Breast epithelium (tissue), 3 donors: ENCODE results near the gene NOX5.

Source experiments
- POLR2A ChIP-seq: fragments of 450-650 bp; IDR thresholded peaks from one replicate; pipeline ENCODE4 v1.6.1; 2016; ENCODE audit warnings: antibody characterized with exemption, mild to moderate bottlenecking, moderate library complexity
- TF ChIP-seq, protein P1 (sequence below), 3 donors: fragments of 450-650 bp; IDR thresholded peaks; one replicate each; pipeline ENCODE4 v1.5.1; 2016 to 2017; ENCODE audit warnings: antibody characterized with exemption in 3 of 3, mild to moderate bottlenecking in 3 of 3, moderate library complexity in 3 of 3

DNA sequence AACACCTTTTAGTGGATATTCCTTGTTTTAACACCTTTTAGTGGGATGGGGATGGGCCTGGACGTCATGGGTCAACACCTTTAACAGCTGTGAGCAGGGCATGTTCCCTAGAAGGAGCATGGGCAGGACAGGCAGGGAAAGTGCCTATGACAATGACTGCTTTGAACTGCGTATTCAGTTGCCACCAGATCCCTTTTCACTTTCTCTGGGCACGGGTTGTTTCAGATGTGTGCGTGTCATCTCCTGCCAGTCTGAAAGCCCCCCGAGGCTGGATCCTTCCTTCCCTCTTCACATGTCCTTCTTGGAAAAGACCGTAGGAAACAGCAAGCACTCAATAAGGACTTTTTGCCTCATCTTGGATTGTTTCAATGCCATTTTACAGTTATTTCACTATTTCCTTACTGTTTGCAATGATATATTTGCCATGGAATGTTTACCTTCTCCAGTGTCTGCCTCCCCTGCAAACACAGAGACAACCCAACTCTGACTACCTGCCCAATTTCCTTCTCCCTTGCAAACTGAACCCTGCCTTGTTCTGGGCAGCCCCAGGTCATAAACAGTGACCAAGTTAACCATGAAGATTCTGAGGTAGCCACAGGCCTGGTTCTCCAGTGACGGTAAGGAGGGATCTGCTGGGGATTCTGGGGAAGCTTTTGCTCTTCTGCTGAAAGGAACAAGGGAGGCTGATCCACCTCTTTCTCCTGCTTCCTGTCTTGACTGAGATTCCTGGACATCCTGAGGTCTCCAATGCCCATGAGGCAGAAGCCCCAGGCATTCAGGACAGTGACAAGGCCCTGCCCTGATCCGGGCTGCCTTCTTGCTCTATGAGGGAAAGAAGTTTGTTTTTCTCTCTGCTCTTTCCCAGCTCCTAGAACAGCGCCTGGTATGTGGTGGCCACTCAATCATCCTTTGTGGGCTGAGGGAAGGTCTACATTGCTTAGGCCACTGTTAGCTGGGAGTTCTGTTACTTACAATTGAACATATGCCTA lies 51.8 kb downstream of the NOX5 start:
- TF ChIP-seq, protein P1, sequence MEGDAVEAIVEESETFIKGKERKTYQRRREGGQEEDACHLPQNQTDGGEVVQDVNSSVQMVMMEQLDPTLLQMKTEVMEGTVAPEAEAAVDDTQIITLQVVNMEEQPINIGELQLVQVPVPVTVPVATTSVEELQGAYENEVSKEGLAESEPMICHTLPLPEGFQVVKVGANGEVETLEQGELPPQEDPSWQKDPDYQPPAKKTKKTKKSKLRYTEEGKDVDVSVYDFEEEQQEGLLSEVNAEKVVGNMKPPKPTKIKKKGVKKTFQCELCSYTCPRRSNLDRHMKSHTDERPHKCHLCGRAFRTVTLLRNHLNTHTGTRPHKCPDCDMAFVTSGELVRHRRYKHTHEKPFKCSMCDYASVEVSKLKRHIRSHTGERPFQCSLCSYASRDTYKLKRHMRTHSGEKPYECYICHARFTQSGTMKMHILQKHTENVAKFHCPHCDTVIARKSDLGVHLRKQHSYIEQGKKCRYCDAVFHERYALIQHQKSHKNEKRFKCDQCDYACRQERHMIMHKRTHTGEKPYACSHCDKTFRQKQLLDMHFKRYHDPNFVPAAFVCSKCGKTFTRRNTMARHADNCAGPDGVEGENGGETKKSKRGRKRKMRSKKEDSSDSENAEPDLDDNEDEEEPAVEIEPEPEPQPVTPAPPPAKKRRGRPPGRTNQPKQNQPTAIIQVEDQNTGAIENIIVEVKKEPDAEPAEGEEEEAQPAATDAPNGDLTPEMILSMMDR (IDR thresholded peaks at IDR 0.05), result no peak
- TF ChIP-seq POLR2A, result no peak
